MCF 10A (cell line): Measurements from ENCODE around the gene FAM13A. TPM values are rescaled to one million over a fixed set of nuclear protein-coding genes. Genes with fewer than 3 reads are reported as not detected.

Experiments used
- BruUV-seq: library from RNA; stranded (reverse); fragments of 400-500 nt; replicated peaks from 2 replicates; lab custom pipeline; 2021; lab: Mats Ljungman, UMichigan
- CTCF ChIA-PET: fragments of 300-600 bp; sonication (Branson Sonifier 250); formaldehyde crosslinking; extraction: SDS; loops from one replicate; lab custom pipeline; 2021; ENCODE audit warnings: antibody characterized with exemption, inconsistent platforms; lab: Yijun Ruan, JAX
- POLR2A ChIA-PET: fragments of 300-600, 350-650 bp; sonication (Branson Sonifier 250); formaldehyde crosslinking; extraction: SDS; loops from one replicate; lab custom pipeline; 2020; ENCODE audit warnings: antibody characterized with exemption, inconsistent platforms; lab: Yijun Ruan, JAX
- DNase-seq: peaks from one replicate; pipeline ENCODE4 v3.0.0-alpha.2; 2018; ENCODE audit not compliant: unreplicated experiment
- H3K27ac Mint-ChIP-seq: one replicate; pipeline ENCODE4 v1.8.0; 2022; ENCODE audit warnings: mild to moderate bottlenecking, low read depth, mixed read lengths; ENCODE audit not compliant: unreplicated experiment
- H3K27me3 Mint-ChIP-seq: one replicate; pipeline ENCODE4 v1.8.0; 2022; ENCODE audit warnings: mixed read lengths; ENCODE audit not compliant: insufficient read depth, unreplicated experiment
- H3K36me3 Mint-ChIP-seq: one replicate; pipeline ENCODE4 v1.8.0; 2022; ENCODE audit warnings: mild to moderate bottlenecking, moderate library complexity, mixed read lengths; ENCODE audit not compliant: insufficient read depth, unreplicated experiment
- H3K4me1 Mint-ChIP-seq: one replicate; pipeline ENCODE4 v1.8.0; 2022; ENCODE audit warnings: mixed read lengths; ENCODE audit not compliant: insufficient read depth, unreplicated experiment
- H3K4me3 Mint-ChIP-seq: one replicate; pipeline ENCODE4 v1.8.0; 2022; ENCODE audit warnings: mild to moderate bottlenecking, moderate library complexity, mixed read lengths; ENCODE audit not compliant: unreplicated experiment
- H3K9me3 Mint-ChIP-seq: one replicate; pipeline ENCODE4 v1.8.0; 2022; ENCODE audit warnings: mixed read lengths; ENCODE audit not compliant: unreplicated experiment
- CTCF ChIP-seq: fragments of 200-600 bp; IDR thresholded peaks from one replicate; pipeline ENCODE4 v1.8.0; 2022; ENCODE audit warnings: antibody characterized with exemption, mild to moderate bottlenecking; ENCODE audit not compliant: unreplicated experiment
- intact Hi-C: fragments of 100-400 bp; cut with micrococcal nuclease; formaldehyde crosslinking; loops from 2 replicates; pipeline ENCODE4 v1.14.1; 2022
- total RNA-seq: library from RNA; stranded (reverse); gene quantifications from 2 replicates; pipeline ENCODE4 v1.2.3, GENCODE V29; 2022

FAM13A gene
- total RNA-seq, 1 experiment from 2014 or later: 11.1 TPM

- no peak for DNase-seq
- Mint-ChIP-seq H3K4me3 (no peak overlapping the region), H3K27ac (no peak overlapping the region), H3K9me3 (peaks cover 2% of the 10 kb centered on the region), H3K36me3 (peaks cover 6% of the 10 kb centered on the region), H3K4me1 (peaks cover 20% of the 10 kb centered on the region), H3K27me3 (no peaks in the 10 kb centered on the region)
- no TSS peak for BruUV-seq
- no peak for TF ChIP-seq CTCF
- POLR2A ChIA-PET: interaction anchor here (0.7 to 0.9 kb wide), 2 partner anchors 8 to 107 kb away, joined by 3 to 4 read pairs; no protein-coding TSS in a partner anchor
- CTCF ChIA-PET: interaction anchor here (0.7 kb wide), 1 partner anchor 262 kb away, joined by 3 read pairs; no protein-coding TSS in a partner anchor
- intact Hi-C loops: no loop called here
Observed at GRCh38 chr4:88802585-88803286, 254.2 kb downstream of the FAM13A start.

GRCh38 chr4:88802138-88802537, 254.8 kb downstream of the FAM13A start:
- no TSS peak for BruUV-seq
- no peak for DNase-seq
- TF ChIP-seq CTCF: no peak
- intact Hi-C loops: no loop called here
- Mint-ChIP-seq H3K4me3 (no peak overlapping the region), H3K9me3 (peaks cover 8% of the 10 kb centered on the region), H3K4me1 (peaks cover 15% of the 10 kb centered on the region), H3K36me3 (peaks cover 6% of the 10 kb centered on the region), H3K27me3 (no peaks in the 10 kb centered on the region), H3K27ac (no peak overlapping the region)
- POLR2A ChIA-PET: no interaction called here
- CTCF ChIA-PET: interaction anchor here (0.7 kb wide), 1 partner anchor 262 kb away, joined by 3 read pairs; no protein-coding TSS in a partner anchor

- intact Hi-C loops: no loop called here
- ChIA-PET CTCF (interaction anchor here (0.8 to 1.2 kb wide), 2 partner anchors 17 to 222 kb away, joined by 3 read pairs; no protein-coding TSS in a partner anchor), POLR2A (no interaction called here)
- Mint-ChIP-seq H3K27ac (no peak overlapping the region), H3K4me3 (no peak overlapping the region), H3K36me3 (peaks cover 6% of the 10 kb centered on the region), H3K9me3 (peaks cover 9% of the 10 kb centered on the region), H3K4me1 (peaks cover 6% of the 10 kb centered on the region), H3K27me3 (no peaks in the 10 kb centered on the region)
- DNase-seq: no peak
- no peak for TF ChIP-seq CTCF
- BruUV-seq: no TSS peak
Observed at GRCh38 chr4:88799900-88800299, 257.1 kb downstream of the FAM13A start.

- ChIA-PET POLR2A (no interaction called here), CTCF (no interaction called here)
- Mint-ChIP-seq H3K4me1 (peaks cover 5% of the 10 kb centered on the region), H3K36me3 (peaks cover 2% of the 10 kb centered on the region), H3K9me3 (peaks cover 9% of the 10 kb centered on the region), H3K27me3 (no peaks in the 10 kb centered on the region), H3K4me3 (no peak overlapping the region), H3K27ac (peak overlapping the region; percentile 22)
- no TSS peak for BruUV-seq
- DNase-seq: no peak
- intact Hi-C loops: no loop called here
- no peak for TF ChIP-seq CTCF
Observed at GRCh38 chr4:88797725-88798124, 259.3 kb downstream of the FAM13A start.
